ENCODE data around the gene CCDC43.
A peak's percentile ranks its signal among the peaks of the same experiment; 100 is the strongest.

The CCDC43 gene

DNA sequence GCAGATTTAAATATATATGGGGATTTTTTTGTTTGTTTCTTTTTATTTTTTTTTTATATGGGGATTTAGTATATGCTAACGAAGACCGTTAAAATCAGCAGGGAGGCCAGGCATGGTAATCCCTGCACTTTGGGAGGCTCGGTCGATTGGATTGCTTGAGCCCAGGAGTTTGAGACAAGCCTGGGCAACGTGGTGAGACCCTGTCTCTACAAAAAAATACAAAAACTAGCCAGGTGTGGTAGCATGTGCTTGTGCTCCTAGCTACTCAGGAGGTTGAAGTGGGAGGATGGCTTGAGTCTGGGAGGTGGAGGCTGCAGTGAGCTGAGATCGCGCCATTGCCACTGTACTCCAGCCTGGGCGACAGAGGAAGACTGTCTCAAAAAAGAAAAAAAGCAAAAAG lies 55.6 kb downstream of the CCDC43 start:
- H3K9me3 Mint-ChIP-seq: no peaks in the 10 kb centered on the region
- peaks cover 14% of the 10 kb centered on the region for H3K27me3 Mint-ChIP-seq (ENCODE audit: low read depth, poor library complexity)
- H3K4me3 Mint-ChIP-seq: no peak overlapping the region
- no peak for DNase-seq
- H3K27ac Mint-ChIP-seq: no peak overlapping the region
- no peaks in the 10 kb centered on the region for H3K36me3 Mint-ChIP-seq (ENCODE audit: low read depth)
- peaks cover 28% of the 10 kb centered on the region for H3K4me1 Mint-ChIP-seq
- TF ChIP-seq, protein P1, sequence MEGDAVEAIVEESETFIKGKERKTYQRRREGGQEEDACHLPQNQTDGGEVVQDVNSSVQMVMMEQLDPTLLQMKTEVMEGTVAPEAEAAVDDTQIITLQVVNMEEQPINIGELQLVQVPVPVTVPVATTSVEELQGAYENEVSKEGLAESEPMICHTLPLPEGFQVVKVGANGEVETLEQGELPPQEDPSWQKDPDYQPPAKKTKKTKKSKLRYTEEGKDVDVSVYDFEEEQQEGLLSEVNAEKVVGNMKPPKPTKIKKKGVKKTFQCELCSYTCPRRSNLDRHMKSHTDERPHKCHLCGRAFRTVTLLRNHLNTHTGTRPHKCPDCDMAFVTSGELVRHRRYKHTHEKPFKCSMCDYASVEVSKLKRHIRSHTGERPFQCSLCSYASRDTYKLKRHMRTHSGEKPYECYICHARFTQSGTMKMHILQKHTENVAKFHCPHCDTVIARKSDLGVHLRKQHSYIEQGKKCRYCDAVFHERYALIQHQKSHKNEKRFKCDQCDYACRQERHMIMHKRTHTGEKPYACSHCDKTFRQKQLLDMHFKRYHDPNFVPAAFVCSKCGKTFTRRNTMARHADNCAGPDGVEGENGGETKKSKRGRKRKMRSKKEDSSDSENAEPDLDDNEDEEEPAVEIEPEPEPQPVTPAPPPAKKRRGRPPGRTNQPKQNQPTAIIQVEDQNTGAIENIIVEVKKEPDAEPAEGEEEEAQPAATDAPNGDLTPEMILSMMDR (IDR thresholded peaks at IDR 0.05): no peak

DNA sequence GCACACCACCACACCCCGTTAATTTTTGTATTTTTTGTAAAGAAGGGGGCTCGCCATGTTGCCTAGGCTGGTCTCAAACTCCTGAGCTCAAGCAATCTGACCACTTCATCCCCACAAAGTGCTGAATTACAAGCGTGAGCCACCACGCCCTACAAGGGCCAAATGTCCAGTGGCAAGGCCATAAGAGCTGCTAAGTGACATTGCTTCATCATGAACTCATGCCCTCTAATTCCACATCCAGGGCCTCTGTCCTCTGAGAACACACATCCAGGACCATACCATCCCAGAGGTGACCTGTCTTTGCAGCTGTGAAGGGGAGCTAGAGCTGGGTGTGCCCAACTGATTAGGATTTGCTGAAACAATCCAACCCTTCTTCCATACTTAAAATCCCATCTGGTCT lies 58.9 kb downstream of the CCDC43 start:
- H3K27ac Mint-ChIP-seq: no peak overlapping the region
- TF ChIP-seq, protein P1 (IDR thresholded peaks at IDR 0.05): no peak
- peaks cover 15% of the 10 kb centered on the region for H3K27me3 Mint-ChIP-seq (ENCODE audit: low read depth, poor library complexity)
- no peak for DNase-seq
- peaks cover 51% of the 10 kb centered on the region for H3K4me1 Mint-ChIP-seq
- no peaks in the 10 kb centered on the region for H3K36me3 Mint-ChIP-seq (ENCODE audit: low read depth)
- H3K4me3 Mint-ChIP-seq: no peak overlapping the region
- no peaks in the 10 kb centered on the region for H3K9me3 Mint-ChIP-seq

DNA sequence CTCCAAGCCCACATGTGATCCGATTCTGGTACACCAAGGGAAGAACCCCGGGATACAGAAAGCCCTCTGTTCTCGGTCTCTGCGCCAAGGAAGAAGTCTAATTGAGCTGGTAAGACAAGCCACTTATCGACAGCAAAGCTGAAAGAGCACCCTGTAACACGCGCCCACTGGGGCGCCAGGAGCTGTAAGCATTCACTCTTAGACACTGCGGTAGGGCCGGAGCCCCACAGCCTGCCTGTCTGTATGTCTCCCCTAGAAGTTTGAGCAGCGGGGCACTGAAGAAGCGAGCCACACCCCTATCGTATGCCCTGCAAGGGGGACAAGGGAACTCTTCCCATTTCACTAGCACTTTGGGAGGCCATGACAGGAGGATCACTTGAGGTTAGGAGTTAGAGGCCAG lies 60.3 kb downstream of the CCDC43 start:
- Mint-ChIP-seq H3K9me3 (no peaks in the 10 kb centered on the region), H3K4me3 (peak overlapping the region; percentile 68), H3K27ac (peak overlapping the region; percentile 39), H3K36me3 (ENCODE audit: low read depth) (no peaks in the 10 kb centered on the region), H3K27me3 (ENCODE audit: low read depth, poor library complexity) (peaks cover 15% of the 10 kb centered on the region), H3K4me1 (peaks cover 59% of the 10 kb centered on the region)
- TF ChIP-seq, protein P1 (IDR thresholded peaks at IDR 0.05): no peak
- no peak for DNase-seq

- H3K4me3 Mint-ChIP-seq: peak overlapping the region; percentile 68
- peak overlapping the region; percentile 99 for H3K27ac Mint-ChIP-seq
- peak; percentile 87 for DNase-seq
- no peaks in the 10 kb centered on the region for H3K36me3 Mint-ChIP-seq (ENCODE audit: low read depth)
- peaks cover 59% of the 10 kb centered on the region for H3K4me1 Mint-ChIP-seq
- TF ChIP-seq, protein P1 (IDR thresholded peaks at IDR 0.05): no peak
- H3K9me3 Mint-ChIP-seq: no peaks in the 10 kb centered on the region
- H3K27me3 Mint-ChIP-seq (ENCODE audit: low read depth, poor library complexity): peaks cover 12% of the 10 kb centered on the region
Observed at GRCh38 chr17:44628243-44629188, 61.1 kb downstream of the CCDC43 start.

DNA sequence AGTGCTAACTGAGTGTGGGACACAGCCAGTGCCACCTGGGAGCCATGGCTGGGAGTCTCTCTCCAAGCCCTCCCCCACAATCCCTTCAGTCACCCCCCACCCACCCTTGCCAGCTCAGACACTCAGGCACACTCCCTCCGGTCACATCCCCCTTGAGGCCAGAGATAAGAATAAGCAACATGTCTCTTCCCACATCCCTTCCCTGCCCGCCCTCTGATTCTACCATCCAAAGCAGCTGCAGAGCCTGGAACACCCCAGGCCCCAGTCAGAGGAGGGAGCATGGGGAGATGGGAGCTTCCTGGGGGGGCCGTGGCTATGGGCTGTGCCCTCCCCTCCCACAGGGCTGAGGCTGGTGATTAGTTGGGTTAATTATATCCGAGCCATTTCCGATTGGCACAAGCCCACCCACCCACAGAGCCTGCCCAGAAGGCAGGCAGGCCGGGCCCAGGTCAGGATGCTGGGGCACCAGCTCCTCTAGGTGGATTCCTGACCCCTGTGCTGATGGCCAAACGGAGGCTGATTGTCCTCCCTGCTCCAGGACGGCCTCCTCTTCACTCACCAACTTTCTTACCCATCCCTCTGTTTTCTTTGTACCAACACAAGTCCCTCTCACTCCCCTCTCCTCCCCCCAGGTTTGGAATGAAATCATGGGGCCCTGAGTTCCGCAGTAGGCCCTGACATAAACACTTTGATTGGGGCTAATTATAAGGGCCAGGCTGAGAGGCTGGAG lies 61.9 kb downstream of the CCDC43 start:
- H3K36me3 Mint-ChIP-seq (ENCODE audit: low read depth): no peaks in the 10 kb centered on the region
- TF ChIP-seq, protein P1 (IDR thresholded peaks at IDR 0.05): no peak
- H3K27me3 Mint-ChIP-seq (ENCODE audit: low read depth, poor library complexity): peaks cover 12% of the 10 kb centered on the region
- peaks cover 59% of the 10 kb centered on the region for H3K4me1 Mint-ChIP-seq
- H3K27ac Mint-ChIP-seq: peak overlapping the region; percentile 99
- peak overlapping the region; percentile 68 for H3K4me3 Mint-ChIP-seq
- no peaks in the 10 kb centered on the region for H3K9me3 Mint-ChIP-seq
- no peak for DNase-seq

Data from nephron progenitor cell (in vitro differentiated cells).